ENCODE results near the gene EEFSEC.

EEFSEC gene

GRCh38 chr3:128422762-128423524 lies 269.7 kb downstream of the EEFSEC start:
- DNase-seq (ENCODE audit: low read depth in 1 of 2, low spot score in 1 of 2): no peak

GRCh38 chr3:128423525-128424147 lies 270.4 kb downstream of the EEFSEC start:
- no peak for DNase-seq (ENCODE audit: low read depth in 1 of 2, low spot score in 1 of 2)

- no peak for DNase-seq (ENCODE audit: low read depth in 1 of 2, low spot score in 1 of 2)
Observed at GRCh38 chr3:128424508-128425069, 271.3 kb downstream of the EEFSEC start.

- DNase-seq (ENCODE audit: low read depth in 1 of 2, low spot score in 1 of 2): no peak
Observed at GRCh38 chr3:128425142-128425845, 272.0 kb downstream of the EEFSEC start.

GRCh38 chr3:128425846-128426127 lies 272.5 kb downstream of the EEFSEC start:
- no peak for DNase-seq (ENCODE audit: low read depth in 1 of 2, low spot score in 1 of 2)

GRCh38 chr3:128426128-128426921 lies 273.0 kb downstream of the EEFSEC start:
- DNase-seq (ENCODE audit: low read depth in 1 of 2, low spot score in 1 of 2): peak; percentile 29 to 56

GRCh38 chr3:128427175-128427857 lies 274.0 kb downstream of the EEFSEC start:
- no peak for DNase-seq (ENCODE audit: low read depth in 1 of 2, low spot score in 1 of 2)

- DNase-seq (ENCODE audit: low read depth in 1 of 2, low spot score in 1 of 2): no peak
Observed at GRCh38 chr3:128427872-128428822, 274.9 kb downstream of the EEFSEC start.

GRCh38 chr3:128429275-128429674 lies 276.0 kb downstream of the EEFSEC start:
- DNase-seq (ENCODE audit: low read depth in 1 of 2, low spot score in 1 of 2): no peak

- DNase-seq (ENCODE audit: low read depth in 1 of 2, low spot score in 1 of 2): no peak
Observed at GRCh38 chr3:128429751-128430150, 276.5 kb downstream of the EEFSEC start.

- no peak for DNase-seq (ENCODE audit: low read depth in 1 of 2, low spot score in 1 of 2)
Observed at GRCh38 chr3:128430301-128430700, 277.0 kb downstream of the EEFSEC start.

GRCh38 chr3:128430731-128431130 lies 277.4 kb downstream of the EEFSEC start:
- no peak for DNase-seq (ENCODE audit: low read depth in 1 of 2, low spot score in 1 of 2)

GRCh38 chr3:128431803-128432300 lies 278.6 kb downstream of the EEFSEC start:
- no peak for DNase-seq (ENCODE audit: low read depth in 1 of 2, low spot score in 1 of 2)

- DNase-seq (ENCODE audit: low read depth in 1 of 2, low spot score in 1 of 2): no peak
Observed at GRCh38 chr3:128432301-128432970, 279.2 kb downstream of the EEFSEC start.

GRCh38 chr3:128432971-128433836 lies 279.9 kb downstream of the EEFSEC start:
- DNase-seq (ENCODE audit: low read depth in 1 of 2, low spot score in 1 of 2): no peak

GRCh38 chr3:128433837-128434165 lies 280.5 kb downstream of the EEFSEC start:
- no peak for DNase-seq (ENCODE audit: low read depth in 1 of 2, low spot score in 1 of 2)

GRCh38 chr3:128434524-128434923 lies 281.2 kb downstream of the EEFSEC start:
- DNase-seq (ENCODE audit: low read depth in 1 of 2, low spot score in 1 of 2): no peak

- no peak for DNase-seq (ENCODE audit: low read depth in 1 of 2, low spot score in 1 of 2)
Observed at GRCh38 chr3:128435058-128435457, 281.8 kb downstream of the EEFSEC start.

Measured in stimulated activated CD4-positive, alpha-beta T cell treated with anti-CD3 and anti-CD28 coated beads, Interleukin-15, amount 100 ng/mL, for 1 hour (primary cell).